NCI-H2227 (cell line): Measurements from ENCODE around the gene NFASC.

ENCODE experiments used
- DNase-seq: peaks from one replicate; lab custom pipeline; 2025; ENCODE audit not compliant: unreplicated experiment; lab: John Stamatoyannopoulos, UW

The NFASC gene

DNA sequence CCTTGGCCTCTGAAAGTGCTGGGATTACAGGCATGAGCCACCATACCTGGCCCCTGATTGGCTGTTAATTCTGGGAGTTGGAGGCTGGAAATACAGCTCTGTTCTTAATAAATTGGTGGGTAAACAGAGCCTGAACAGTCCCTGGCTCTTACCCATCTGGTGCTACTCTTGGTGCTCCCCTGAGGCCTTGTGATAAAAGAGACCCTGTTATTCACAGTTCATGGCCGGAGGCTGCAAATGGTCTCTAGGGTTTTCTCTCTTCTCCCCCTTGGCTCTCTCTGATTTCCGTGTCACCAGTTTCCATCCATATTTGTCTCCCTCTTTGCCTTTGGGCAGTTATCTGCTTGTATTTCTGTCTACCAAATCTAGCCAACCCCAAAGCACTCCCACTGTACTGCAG is 17.2 kb downstream of the NFASC start:
- DNase-seq, result no peak

DNA sequence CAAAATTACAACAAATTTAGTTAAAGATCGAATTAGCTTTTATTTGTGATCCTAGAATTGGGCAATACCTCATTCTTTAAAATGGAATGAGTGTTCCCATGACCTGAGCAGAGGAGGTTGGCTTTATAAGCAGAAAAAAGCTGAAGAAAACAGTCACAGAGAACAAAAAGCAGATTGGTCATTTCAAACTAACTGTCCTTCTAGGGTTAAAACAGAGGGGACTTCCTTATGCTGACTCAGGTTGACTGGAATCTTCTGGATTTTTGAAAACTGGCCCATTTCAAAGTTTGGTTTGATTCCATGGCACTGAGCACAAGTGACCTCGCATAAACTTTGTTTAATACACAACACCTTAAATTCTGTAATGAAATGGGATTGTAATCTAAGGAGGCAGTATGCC is 17.6 kb downstream of the NFASC start:
- no peak for DNase-seq

DNA sequence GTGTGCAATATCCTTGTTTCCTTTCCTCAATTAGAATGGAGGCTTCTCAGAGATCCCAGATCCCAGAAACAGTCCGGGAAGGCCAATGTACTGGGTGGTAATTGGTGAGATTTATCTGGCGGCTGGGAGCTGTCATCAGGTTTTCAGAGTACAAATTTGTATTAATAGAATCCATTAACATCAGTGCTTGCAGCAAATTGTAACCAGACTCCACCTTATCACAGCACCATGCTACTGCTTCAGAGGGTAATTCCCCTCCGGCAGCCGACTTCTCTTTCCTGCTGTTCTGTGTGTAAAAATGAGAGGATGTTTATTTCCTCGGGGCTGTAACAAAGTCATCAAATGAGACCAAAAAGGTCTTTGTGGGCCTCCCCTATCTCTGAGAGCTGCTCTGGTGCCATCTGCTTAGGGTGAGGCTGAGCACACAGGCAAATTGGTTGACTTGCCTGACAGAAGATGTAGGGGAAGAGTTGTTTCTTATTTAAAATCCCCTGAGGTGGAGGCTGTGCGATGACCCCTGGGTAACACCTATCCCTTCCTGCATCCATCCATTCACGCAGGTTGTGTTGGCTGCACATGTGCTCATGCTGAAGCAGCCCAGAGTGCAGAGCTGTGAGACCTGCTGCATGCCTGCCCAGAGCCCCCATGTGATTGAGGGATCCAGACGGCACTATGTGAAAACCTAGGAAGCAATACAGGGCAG is 19.2 kb downstream of the NFASC start:
- peak; percentile 33 for DNase-seq

DNA sequence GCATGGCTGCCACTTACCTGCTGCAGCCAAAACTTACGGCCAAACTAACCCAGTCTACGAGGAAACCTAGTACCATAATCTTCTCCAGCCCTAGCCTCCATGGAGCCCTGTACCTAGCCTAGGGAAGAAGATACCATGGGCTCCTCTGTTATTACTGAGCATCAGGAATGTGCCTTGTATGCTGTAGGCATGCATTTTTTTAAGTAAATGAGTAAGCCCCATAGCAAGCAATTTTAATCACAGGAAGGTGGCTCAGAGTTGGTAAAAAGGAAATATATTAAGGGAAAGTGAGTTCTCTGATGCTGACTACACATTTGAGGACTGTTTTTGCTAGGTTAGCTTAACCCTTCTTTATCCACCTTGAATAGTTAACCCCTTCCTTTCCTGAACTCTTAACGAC is 21.2 kb downstream of the NFASC start:
- no peak for DNase-seq

DNA sequence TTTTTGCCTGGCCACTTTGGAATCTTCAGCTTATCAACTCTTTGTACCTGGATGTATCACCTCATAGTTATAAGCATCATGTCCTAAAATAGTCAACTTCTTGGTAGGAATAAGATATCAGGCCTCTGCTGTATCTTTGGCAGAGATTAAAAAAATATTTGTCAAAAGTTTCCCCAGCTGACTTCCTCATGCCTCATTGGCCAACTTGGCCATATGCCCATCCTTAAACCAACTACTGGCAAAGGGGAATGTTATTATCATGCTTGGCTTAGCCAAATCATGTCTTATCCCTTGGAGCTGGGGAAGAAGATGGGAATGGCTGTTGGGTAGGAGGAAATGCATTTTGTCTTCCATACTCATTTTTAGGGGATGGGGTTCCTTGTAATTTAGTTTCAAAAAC is 23.4 kb downstream of the NFASC start:
- no peak for DNase-seq

DNA sequence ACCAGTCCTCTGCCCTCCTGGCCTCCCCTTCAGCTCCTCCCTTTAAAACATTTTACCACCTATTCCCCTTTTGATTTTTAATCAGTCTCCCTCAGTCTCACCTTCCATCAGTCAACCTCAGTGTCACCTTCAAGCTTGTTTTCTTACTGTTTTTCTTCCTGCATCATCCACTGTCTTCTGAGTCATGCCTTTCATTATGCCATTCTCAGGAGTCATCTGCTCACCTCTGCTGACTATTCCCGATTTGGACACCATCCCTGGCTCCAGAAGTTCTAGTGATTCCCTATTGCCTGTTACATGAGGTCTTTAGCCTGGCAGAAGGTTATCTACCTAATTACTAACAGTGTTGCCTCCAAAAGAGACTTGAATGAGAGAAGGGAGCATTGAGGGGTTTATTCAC is 23.9 kb downstream of the NFASC start:
- no peak for DNase-seq

DNA sequence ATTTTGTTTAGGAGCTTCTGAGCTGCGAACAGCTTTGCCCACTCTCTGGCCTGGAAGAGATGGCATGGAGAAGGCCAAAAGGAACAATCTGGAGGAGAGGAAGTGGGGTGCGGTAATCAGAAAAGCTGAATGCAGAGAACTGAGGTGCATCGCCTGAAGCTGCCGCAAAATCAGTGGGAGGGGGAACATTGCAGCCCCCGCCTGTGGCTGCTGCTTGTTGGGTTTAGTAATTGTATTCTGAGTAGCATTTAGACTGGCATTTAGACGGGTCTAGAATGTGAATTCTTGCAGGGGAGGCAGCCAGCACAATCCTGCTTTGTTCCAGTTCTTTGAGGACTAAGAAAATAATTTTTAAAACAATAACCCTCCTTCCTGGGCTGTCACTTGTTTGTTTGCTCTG is 25.4 kb downstream of the NFASC start:
- DNase-seq, result no peak

DNA sequence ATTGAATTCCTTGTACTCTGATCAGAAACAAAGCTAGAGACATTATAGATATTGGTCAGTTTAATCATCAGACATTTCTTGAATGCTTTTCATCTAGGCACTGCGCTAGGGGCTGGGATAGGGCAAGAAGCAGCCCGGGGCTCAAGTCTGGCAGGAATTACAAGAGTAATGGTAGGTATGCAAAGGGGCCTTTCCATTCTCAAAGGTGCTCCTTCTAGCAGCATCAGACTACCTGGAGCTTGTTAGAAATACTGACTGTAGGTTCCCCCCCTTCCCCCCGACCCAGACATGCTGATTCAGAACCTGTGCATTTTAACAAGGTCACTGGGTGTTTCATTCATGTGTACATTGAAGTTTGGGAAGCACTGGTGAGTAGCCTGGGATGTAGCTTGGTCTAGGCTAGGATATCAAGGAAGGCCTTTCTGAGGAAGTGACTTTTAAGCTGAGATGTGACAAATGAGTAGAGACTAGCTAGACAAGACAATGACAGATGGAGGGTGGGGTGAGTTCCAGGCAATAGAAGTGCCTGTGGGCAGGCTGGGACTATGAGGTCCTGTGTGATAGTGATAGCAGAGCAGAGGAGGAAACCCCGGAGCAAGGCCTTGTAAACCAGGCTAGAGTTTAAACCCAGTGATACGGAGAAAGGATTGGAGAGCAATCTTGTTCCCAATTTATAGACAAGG is 26.3 kb downstream of the NFASC start:
- no peak for DNase-seq

DNA sequence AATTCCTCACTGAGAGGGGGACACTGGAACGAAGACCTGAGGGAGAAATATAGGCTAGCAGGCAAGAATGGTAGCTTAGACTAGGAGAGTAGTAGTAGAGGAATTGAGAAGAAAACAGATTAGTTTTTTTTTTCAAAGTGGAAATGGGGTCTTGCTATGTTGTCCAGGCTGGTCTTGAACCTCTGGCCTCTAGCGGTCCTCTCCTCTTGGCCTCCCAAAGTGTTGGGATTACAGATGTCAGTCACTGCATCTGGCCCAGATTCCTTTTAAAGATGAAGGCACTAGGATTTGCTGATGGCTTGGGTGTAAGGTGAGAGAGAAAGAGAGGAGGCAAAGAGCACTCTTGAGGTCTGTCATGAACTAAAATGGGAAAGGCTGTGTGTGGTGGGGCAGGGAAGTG is 30.1 kb downstream of the NFASC start:
- DNase-seq, result no peak

DNA sequence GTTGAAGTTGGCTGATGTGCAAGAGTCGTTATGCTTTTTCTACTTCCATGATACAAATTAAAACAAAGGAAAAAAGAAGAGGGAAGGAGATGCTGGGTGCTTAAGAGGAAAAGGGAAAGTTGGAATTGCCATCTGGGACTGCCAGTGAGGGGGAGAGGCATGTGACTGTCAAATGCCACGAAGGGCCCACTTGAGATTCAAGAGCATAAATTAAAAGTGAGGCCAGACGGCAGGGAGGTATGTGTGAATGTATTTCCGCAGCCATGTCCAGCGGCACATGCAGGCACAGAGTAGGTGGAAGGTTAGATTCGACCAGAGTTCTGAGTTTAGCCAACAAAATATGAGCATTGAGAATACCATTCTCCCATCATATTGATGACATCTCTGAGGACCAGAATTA is 32.0 kb downstream of the NFASC start:
- no peak for DNase-seq

DNA sequence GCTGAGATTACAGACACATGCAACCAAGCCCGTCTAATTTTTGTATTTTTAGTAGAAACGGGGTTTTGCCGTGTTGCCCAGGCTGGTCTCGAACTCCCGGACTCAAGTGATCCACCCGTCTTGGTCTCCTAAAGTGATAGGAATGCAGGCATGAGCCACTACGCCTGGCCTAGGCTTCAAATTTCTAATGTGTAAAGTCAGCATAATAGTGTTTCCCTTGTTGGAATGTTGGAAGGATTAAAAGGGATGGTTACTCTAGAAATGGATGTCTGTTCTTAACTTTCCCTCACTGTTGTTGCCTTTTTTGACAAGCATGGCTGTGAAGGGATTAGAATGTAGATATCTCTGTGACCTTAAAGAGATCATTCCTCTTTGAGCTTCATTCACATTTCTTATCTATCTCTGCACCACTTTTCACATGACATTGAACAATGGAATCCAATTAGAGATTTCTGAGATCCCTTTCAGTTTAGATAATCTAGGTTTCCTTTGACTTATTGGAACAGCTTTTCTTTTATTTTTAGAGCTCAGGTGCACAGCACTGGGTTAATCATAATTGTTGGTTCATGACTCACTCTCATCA is 33.7 kb downstream of the NFASC start:
- no peak for DNase-seq

DNA sequence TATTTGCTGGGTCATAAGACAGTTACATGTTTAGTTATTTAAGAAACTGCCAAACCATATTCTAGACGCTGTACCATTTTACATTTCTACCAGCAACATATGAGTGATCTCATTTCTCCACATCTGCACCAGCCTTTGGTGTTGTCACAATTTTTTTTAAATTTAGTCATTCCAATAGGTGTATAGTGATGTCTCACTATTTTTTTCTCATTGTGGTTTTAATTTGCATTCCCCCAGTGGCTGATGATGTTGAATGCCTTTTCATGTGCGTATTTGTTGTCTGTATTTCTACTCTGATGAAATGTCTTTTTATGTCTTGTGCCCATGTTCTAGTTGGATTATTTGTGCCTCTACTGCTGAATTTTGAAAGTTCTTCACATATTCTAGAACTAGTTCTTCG is 38.4 kb downstream of the NFASC start:
- DNase-seq, result no peak

DNA sequence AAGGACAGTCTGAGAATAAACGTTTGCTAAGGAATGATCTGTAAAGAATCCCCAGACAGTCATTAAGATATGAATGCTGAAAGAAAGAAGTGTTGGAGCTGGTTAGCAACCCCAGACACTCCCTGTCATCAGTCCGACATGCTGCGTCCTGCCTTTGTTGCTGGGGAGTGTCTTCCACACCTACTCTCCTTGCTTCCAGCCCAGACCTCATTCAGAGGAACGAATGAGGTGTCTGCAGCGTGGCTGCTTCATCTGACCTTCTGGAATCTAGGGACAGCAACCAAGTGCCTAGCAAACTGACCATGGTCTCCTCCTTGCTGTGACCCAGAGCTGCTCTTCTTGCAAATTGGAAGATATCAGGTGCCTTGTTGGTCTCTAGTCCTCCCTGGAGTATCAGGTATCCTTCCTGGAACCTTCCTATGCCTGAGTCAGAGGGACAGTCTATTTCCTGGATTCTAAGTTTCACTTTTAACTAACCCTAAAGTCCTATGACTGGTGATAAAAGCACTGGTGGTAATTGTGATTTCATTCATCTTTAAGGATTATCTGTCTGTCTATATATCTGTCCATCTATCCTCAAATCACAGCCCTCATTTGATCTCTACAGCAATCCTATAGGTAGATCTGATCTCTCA is 45.3 kb downstream of the NFASC start:
- no peak for DNase-seq

DNA sequence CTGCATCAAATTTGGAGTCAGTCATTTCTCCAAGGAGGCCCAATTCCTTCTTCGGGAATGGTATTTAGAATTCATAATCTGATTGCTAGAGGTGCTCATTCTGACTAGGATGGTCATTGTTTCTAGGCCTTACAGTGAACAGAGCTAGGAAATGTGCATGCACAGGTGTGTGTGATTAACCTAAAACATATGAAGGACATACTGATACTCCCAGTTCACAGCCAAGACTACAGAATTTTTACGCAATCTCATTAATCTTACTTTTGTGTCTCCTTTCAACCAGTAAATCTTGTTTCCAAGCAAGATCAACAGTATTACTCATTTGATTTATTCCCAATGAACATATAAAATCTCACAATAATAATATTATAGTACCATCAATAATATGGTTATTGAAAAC is 47.1 kb downstream of the NFASC start:
- DNase-seq, result no peak

DNA sequence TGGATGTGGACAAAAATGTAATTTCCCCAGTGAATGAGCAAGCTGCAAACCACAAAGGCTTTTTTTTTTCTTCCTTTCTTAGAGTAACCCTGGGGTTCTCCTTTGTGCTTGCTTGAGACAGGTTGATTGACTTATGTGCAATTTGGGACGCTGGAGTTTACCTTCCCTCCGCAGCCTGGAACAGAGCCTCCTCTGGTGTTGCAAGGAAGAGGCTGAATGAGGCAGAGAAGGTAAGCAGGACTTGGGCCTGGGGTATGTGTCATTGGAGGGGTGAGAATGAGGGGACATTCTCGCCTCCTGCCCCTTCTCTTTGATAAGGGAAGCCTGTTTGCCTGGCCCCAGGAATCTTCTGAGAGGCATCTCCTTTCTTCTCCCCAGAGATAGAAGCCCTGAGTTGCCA is 49.8 kb downstream of the NFASC start:
- DNase-seq, result no peak

DNA sequence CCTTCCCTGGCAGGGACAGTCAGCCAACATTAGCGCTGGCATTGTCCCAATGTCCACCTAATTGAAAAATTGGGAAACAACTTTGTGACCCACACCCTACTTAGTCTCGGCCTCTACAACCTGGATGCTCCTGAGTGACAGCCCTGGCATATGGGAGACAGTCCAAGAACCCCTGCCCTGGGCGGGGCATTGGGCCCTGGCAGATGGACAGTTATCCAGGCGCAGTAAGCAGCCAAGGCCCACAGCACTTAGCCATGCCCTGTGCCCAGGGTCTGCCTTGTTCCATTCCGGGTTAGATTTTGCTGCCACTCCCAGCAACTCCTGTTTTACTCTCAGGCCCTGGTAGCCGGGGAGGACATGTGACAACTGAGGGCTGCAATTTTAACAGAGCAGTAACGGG is 50.3 kb downstream of the NFASC start:
- DNase-seq, result no peak

DNA sequence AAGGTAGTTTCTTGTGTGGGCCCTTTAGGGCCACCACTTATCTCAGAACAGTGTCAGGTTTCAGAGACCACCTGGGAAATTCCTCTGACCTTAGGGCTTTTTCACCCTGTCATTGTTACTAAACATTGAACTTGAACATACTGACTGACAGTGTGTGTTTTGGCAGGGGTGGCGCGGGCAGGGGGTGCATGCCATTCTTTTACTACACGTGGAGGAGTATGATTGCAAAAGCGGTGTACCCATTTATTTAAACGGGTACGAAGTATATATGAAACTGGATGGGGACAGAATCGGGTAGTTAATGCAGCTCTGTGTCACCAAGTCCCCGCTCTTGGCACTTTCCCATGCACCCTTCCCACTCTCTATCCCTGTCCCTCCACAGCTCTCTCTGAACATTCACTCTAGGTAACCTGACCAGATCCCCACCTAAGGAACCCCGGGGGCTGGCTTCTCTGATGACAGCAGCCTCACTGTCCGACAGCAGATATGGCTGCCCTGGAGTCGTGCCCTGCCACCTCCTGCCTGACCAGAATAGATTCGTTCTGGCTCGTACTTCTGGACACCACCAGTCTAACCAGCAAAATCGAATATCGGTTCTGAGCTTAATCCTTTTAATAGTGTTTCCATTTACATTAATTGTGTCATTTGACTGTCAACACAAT is 51.3 kb downstream of the NFASC start:
- no peak for DNase-seq

DNA sequence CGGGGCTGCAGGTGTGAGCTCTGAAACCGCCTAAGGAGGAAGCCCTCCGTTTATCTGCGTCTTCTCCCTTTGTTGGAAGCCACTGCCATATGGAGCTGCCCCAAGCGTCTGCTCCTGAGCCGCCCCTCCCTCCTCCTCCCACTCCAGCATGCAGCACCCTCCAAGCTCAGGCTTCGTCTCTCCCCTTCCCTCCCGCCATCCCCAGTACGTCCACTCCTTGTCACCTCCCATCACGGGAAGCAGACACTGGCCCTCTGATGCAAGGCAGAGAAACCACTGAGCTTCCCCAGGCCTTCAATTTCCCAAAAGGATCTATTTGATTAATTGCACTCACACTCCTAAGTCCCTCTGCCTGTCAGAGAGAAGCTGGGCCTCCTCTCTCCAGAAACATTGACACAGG is 52.5 kb downstream of the NFASC start:
- peak; percentile 19 for DNase-seq

DNA sequence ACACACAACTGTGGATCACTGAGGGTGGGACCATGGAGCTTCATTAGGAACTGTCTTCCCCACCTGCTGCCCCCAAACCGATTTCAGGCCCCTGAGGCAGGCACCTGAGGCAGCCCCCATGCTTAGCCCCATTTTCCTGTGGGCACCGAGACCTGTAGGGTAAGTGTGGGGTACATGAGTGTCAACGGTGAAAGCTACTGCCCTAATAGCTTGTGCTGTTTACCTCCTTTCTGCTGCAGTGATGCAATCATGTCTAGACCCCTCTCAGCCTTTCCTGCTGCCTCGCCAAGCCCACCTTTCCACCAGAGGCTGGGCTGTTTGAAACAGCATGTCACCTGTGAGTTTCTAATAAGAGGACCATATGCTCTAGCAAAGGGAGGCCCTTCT is 53.0 kb downstream of the NFASC start:
- no peak for DNase-seq

DNA sequence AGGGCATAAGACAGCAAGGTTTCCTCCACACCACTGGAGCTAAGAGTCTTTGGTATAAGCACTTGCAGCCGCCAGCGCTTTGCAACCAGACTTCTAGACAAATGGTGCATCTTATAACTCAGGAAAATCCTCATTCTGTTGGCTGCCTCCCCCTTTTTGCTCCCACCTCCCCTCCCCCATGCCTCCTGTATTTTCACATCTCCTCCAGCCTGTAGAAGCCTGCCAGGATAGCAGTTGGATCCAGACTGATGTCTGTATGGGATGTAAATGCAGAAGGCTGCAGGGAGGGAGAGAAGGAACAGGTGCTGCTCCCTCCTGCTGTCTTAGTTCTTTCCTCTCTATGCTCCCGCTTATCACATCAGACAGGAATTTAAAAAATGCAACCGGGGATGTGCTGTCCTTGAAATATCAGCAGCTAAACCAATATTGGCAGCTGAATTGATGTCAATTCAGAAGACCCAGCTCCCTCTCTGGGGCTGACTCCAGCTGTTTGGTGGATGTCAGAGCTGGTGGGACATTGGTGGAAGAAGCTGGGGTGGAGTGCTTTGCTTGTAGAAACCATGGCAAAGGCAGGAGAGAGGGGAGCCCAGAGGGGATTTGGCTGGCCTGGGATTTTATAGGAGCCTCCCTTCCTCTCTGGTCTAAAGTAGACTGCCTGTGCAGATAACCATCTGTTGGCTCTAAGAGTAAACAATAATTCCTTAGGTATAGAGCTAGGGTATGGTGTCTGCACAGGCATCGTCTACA is 53.5 kb downstream of the NFASC start:
- DNase-seq, result no peak

DNA sequence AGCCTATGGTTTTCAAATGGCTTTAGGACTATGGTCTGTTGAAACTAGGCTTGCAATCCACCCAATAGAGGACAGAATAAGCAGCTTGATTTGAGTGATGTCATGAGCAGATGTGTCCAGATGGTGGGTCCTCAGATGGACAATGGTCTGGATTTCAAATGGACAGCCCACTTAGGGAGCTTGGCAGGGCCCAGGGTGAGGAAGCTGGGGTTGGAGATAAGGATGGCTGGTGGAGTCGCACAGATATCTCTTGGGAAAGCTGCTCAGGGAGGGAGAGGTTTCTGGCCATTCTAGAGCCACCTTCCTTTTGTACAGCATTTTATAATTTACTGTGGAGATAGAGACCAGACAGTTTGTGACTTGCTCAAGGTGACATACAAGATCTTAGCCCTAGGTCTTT is 55.0 kb downstream of the NFASC start:
- no peak for DNase-seq
